HG03354 (cell line): ENCODE results near the gene SLC35B3.
A peak's percentile ranks its signal among the peaks of the same experiment; 100 is the strongest.
"Not testable (repeated sequence)": the region's sequence is repeated elsewhere in the genome, so short reads cannot be mapped to it uniquely, and the experiment has no call there.

Experiments used
- ATAC-seq: cut with Tn5 transposase; IDR thresholded peaks from one replicate; pipeline ENCODE4 v1.9.1; 2021; ENCODE audit warnings: mild to moderate bottlenecking; ENCODE audit not compliant: unreplicated experiment, poor library complexity, severe bottlenecking

SLC35B3 gene

DNA sequence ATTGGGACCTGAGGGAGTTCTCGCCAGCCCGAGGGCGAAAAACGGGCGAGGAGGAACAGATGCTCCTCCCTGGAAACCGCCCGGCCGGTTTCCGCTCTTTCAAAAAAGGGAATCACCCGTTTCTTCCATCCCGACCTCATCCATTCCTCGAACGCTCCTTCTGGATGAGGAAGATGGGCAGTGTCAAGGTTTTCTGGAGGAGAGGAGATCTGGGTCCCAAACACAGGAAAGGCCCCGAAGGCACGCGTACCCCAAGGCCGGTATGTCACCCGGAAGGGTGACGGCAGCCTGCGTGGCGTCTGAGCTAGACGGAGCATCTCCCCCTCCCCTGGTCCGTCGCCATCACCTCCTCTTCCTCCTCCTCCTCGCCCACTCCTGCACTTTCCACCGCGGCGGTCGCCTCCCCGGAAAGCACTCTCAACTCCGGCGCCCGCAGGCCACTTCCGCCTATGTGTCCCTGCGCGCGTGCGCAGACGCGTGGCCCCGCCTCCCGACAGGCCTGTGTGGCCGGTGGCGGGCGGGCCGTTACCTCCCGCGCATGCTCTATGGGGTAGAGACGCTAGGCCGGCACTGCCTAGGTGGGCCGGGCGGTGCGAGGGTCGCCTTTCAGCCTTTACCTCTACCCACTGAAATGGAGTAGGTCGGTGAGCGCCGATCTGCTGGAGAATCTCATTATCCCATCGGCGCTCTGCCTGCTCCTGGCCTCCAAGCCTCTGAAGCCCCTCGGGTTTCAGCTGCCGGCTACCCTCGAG is at the start of gene SLC35B3:
Gene SLC35B3, minus strand, starts transcription at position 453 of the 752 bp plus-strand sequence.
- peak; percentile 96 for ATAC-seq

DNA sequence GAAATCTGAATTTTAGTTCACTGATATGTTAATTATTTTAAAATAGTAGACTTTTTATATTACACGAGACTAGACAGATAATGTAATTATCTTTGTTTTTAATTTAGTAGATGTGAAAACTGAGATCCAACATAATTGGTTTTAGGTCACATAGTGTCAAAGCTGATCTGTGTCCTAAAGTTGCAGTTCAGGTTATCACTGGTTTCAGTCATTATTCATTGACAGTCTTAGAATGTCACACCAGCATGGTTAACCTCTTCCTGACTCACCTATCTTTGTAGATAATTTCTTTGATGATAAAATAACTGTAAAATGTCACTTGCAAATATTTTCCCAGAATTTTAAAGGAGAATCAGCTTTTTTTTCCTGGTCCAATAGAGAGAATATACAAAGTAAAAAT is 48.3 kb upstream of the SLC35B3 start:
- no peak for ATAC-seq

DNA sequence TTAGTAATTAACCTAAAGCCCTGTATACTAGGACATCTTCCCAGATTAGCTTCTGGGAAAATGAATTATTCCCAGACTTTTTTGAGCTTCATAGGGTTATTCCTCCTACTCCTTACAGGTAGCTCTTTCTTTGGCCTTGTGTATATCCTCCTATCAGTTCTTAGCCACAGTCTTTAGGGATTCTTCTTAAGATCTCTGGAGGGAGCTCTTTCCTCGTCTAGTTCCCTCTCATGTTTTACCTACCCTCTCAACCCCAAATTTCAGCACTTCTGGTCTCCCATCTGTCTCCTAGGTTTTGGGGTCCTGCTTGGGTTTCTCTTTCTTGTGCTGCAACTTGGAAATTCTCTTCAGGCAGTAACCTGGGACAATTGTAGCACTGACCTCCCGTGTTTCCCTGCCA is 46.4 kb upstream of the SLC35B3 start:
- ATAC-seq = no peak

DNA sequence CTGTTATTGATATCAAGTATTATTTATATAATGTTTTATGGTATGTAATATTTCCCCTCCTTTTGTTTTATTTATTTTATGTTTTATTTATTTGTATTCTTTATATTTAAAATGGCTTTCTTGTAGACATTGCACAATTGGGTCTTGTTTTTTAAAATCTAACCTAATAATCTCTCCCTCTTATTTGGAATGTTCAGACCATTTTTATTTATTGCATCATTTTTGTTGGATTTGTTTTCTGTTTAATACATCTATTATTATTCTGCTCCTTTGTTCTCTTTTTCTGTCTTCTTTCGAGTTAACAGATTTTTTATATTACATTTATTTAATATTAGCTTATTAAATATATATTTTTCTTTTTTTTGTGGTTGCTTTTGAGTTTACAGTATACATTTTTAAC is 43.1 kb upstream of the SLC35B3 start:
- no peak for ATAC-seq

DNA sequence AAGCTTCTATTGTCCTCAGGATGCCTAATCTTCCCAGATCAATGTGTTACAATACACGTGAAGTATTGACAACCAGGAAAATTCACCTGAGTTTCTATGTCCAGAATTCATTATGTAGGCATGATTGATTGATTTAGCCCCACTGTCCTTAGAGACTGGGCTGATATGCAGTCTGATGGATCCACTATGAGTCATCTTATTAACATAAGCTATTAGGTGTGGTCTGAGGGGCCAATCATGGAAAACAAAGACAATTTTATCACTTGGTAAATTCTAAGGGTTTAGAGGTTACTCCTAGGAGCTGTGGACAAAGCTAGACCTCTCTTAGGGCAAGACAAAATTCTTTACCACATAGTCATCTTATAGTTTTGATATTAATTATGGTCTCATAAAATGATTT is 41.3 kb upstream of the SLC35B3 start:
- no peak for ATAC-seq

DNA sequence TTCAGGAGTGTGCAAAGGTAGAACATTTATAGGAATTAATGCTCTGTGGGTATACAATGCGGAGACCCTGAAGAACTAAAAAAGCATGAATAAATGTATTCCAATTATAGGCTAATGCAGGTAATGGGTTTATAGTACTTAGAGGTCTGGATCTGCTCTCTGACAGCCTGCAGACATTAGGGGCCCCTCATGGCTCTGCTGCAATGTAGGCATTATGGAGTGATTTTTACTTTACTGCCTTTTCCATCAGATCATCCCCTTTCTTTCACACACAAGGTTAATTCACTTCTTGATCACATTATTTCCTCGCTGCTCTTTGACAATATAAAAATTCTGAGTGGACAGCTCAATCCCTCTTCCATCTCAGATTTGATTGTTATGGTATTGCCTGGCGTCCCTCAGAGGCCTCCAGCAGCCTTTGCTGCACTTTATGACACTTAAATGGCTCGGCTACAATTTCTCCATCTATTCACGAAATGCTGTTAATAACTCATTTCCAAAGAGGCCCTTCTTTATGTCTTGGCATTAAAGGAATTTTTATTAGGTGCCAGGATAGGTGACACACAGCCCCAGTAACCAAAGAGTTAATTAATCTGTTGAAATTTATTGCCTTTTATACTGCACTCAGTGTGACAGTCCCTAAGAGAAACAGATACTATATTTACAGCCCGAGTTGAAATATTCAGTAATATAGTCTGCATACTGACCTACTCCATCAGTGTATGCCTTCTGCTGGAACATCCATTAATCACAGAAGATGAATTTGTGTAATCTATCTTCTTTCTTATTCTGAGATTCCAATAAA is 33.4 kb upstream of the SLC35B3 start:
- ATAC-seq = no peak

DNA sequence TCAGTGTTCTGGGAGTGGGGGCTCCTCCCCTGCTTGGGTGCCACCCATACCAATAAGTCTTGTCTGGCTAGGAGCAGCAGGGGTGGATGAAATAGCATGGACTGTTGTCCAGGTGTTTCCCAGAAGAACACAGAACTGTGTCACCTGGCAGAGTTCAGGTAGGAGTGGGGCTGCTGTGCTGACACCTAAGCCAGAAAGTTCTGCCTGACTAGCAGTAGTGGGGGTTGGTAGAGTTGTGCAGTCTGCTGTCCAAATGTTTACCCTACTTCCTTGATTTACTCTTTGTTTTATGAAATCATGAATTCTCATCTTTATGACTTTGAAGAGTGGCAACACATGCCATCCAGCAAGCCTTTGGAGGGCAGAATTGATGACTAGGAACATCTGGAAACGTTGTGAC is 27.3 kb upstream of the SLC35B3 start:
- ATAC-seq = no peak

DNA sequence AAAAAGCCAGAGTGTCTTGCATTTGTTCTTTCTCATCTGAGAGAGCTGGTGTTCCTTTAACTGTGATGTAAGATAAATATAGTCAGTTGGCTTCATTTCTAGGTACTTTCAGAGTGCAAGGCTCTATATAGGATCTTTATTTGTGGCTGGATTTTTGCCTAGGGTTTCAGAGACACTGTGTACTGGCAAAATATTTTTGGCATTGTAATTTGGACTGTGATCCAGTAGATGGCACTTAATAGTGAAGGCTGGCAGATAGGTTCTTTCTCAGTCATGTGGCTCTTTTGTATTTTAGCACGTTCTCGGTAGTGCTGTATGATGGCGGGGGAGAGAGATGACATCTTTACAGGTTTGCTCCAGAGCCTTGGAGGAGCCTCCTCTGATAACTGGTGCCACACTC is 26.8 kb upstream of the SLC35B3 start:
- no peak for ATAC-seq

DNA sequence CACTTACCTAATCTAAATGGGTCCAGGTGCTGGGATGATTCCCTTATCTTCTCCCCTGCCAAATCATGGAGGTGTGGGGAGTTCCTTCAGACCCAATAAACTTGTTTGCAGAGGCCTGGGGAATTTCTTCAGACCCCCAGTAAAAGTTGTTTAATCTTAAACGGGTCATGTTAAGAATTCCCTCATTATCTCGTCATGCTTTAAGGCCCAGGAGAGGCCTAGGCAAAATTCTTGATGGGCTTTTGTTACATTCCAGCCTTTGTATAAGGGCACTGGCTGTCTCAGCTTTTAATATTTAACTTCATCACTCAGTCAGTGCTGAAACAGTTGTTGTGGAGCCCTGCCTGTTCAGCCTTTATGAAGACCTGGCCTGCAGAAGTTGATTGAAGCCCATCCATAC is 11.0 kb upstream of the SLC35B3 start:
- no peak for ATAC-seq

DNA sequence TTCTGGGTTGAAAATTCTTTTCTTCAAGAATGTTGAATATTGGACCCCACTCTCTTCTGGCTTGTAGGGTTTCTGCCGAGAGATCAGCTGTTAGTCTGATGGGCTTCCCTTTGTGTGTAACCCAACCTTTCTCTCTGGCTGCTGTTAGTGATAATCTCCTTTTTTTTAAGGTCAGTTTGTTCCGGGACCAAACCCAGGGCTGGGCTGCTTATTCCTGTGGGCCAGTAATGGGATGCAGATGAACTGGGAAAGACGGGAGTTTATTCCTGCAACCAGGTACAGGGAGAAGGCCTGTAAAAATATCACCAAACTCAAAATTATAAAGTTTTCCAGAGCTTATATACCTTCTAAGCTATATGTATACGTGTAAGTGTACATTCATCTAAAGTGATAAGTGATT is 10.6 kb upstream of the SLC35B3 start:
- not testable (repeated sequence) for ATAC-seq

DNA sequence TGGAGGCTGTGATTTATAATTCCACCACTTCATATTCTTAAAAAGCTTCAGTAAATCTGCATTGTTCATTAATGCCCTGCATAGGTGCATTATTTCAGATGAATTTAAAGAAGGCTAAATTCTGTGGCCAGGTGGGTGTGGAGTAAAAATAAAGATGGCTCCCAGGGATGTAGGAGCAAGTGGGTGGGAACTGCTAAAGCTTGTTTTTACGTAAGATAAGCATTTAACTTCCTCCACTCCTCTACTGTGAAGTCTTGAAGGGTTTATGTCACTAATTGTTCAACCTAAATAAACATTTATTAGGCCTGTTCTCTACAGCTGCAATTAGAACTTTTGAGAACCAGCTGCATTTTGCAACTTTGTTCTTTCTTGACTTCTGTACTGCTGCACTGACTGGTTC is 6.8 kb upstream of the SLC35B3 start:
- ATAC-seq = no peak

DNA sequence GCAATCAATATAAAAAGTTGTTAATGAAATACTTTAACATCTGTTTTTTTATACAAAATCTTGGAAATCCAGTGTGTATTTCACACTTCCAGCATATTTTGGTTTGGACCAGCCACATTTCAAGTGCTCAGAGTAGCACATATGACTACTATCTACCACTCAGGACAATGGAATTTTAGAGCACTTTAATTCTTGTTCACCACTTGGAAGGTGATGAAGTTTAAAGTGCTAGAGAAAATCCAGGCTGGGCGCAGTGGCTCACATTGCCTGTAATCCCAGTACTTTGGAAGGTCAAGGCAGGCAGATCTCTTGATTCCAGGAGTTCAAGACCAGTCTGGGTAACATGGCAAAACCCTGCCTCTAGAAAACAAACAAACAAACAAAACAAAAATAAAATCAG is 6.1 kb upstream of the SLC35B3 start:
- no peak for ATAC-seq

DNA sequence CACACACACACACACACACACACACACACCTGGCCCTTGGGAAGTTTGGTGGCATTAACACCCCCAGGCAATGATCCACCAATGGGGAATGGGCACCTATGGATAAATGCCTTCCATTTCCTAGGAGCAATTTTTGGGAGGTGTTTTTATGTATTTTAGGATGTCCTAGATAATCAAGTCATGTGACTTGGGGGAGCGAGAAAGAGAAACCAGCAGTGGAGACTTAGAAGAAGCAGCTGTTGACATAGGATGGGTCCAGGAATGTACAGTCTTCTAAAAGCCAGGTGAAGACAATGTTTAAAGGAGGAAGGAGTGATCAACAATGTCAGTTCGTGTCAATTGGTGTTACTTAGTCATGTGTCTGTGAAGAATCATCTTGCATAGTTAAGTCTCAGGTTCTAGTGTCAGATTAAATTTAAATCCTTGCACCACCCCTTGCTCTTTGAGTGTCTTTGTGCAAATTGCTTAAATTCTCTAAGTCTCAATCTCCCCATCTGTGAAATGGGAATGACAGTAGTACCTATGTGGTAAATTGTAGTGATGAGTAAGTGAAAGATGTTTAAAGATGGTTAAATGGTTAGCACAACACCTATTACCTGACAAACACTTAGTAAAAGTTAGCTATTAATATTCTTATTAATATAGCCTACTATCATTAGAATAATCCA is 4.4 kb upstream of the SLC35B3 start:
- no peak for ATAC-seq

DNA sequence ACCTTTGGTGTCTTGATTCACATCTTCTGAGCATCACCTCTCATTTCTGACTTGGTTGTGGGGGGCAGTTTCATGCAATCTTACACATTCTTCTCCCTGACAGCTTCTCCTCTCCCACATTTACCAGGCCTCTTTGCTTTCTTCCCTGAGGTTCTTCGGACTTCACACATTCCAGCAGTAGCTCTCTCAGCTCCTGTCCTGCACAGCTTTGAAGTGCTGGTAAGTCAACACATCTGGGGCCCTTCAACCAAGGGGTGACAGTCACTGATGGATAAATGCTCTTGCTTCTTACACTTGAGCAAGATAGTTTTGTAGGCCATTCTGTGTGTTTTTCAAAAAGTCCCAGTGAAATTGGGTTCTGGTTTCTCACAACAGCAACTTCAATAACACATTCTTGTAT is 2.5 kb upstream of the SLC35B3 start:
- ATAC-seq = no peak

DNA sequence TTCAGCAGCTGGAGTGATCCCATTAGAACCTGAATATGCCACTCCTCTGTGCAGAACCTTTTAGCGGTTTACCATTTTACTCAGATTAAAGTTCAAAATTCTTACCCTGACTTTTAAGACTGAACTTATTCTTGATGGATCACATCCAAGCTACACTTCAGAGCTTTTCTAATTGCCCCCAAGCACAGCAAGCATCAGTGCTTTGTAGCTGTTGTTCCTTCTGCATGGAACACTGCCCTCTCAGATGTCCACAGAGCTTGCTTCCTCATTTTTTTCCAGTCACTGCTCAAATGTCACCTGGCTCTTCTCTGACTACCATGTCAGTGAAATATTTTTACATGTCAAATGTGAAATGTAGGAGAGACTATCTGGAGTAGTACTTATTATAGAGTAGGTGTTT is 1.6 kb upstream of the SLC35B3 start:
- no peak for ATAC-seq

DNA sequence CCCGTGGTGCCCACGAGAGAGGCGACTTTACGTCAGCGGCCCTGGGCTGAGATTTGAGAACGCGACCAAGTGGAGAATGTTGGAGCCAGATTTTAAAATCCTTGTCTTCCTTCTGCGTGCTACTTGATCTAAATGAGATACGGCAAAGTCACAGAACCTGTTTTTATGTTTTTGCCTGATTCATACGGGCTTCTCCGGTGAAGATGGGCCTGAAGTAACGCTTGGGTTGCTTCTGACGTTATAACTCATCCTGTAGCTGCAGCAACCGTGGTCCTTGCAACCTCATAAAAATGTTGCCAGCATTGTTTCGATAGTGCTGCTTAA is 462 bp upstream of the SLC35B3 start:
- ATAC-seq = peak; percentile 1

DNA sequence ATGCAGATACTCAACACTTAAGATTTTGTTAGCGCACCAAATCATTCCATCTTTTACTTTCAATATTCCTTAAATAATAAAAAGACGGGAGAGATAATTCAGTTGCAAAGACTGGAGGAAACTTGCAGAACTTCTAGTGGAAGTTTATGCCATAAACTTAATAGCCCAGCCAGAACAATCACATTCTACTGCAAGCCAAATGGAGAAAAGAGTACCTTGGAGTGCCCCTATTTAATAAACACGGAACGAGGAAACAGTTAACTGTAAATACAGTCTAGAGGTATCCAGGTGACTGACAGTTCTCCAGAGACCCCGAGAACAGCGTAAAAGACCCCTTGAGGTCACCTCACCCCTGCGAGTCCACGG is 635 bp downstream of the SLC35B3 start:
- ATAC-seq = peak; percentile 33

DNA sequence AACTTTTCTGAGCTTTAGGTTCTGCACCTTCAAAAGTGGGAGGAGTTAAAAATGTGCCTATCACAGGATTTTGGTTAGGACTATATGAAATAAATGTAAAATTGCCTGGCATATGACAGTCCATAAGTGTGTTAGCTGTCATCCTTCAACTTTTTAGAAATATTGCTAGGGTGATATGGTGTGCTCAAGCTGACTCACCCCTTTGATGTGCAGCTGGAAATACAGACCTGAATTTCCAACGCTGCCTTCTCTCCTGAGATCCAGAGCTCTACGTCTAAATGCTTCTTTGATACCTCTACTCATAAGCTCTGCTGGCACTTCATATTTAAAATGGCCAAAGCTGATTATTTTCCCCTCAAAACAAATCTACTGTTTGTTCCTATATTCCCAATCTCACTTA is 2.7 kb downstream of the SLC35B3 start:
- ATAC-seq = no peak

DNA sequence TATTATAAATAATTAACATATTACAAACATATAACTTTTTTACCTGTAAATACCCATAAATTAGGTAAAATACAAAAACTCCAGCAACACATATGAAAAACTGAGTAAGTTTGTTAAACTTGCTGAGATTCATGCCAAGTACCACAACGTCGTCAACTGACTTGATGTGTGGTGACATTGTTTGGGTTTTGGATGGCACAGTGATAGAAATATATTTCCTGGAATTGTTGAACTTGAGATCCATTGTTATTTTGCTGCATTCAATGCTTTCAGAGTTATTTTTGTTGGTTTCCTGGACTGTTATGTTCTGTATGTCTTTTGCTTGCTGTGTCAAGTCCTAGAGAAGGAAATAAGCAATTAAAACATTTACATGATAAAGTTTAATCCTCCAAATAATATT is 5.5 kb downstream of the SLC35B3 start:
- no peak for ATAC-seq

DNA sequence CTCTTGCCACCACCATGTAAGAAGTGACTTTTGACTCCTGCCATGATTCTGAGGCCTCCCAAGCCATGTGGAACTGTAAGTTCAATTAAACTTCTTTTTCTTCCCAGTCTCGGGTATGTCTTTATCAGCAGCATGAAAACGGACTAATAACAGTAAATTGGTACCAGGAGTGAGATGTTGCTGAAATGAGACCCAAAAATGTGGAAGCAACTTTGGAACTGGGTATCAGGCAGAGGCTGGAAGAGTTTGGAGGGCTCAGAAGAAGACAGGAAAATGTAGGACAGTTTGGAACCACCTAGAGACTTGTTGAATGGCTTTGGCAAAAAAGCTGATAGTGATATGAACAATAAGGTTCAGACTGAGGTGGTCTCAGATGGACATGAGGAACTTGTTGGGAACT is 8.8 kb downstream of the SLC35B3 start:
- not testable (repeated sequence) for ATAC-seq

DNA sequence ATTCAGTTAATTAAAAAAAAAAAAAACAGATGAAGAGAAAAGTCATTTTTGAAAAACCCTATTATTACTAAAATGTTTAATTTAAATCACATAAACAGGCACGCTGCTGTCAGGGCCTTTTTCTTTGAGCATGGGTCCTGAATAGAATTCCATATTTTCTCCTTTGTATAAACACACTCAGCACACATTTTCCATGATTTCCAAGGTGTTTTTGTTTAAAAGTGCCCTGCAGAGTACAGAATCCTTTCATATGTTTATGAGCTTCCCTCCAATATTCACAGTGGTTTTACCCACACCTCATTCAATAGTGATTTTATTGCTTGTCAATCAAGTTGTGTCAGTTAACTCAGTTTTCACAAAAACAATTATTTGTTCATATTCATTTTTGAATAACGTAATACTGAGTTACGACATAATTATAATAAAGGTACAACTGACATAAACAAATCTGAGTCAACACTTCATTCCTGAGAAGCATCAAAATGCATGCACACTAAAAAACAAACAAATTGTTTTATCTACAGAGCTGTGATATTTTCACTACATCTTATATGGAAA is 15.2 kb downstream of the SLC35B3 start:
- ATAC-seq = no peak
